Motor neuron (in vitro differentiated cells): ENCODE measurements around the gene OR10T2. TPM values are rescaled to one million over a fixed set of nuclear protein-coding genes. Genes with fewer than 3 reads are reported as not detected.
"Not testable (repeated sequence)": the region's sequence is repeated elsewhere in the genome, so short reads cannot be mapped to it uniquely, and the experiment has no call there.

ENCODE experiments used
- ATAC-seq, 8 experiments: fragments of 200-7000 bp; cut with Tn5 transposase; replicated peaks in 6 of 8; 2 replicates each; pipeline ENCODE4 v1.8.0; 2021; ENCODE audit warnings: mild to moderate bottlenecking in 8 of 8, moderate library complexity in 8 of 8
- H3K27ac ChIP-seq, 2 donors: fragments of 250-450 bp; sonication (Bioruptor Pico); 2 replicates each; pipeline ENCODE4 v1.9.0; 2021; ENCODE audit warnings: antibody characterized with exemption in 2 of 2, mild to moderate bottlenecking in 2 of 2, moderate library complexity in 1 of 2
- H3K4me1 ChIP-seq, 2 donors: fragments of 250-450 bp; sonication (Bioruptor Pico); replicated peaks in 1 of 2; 2 replicates each; pipeline ENCODE4 v1.6.1; 2021; ENCODE audit warnings: antibody characterized with exemption in 2 of 2, mild to moderate bottlenecking in 2 of 2, moderate library complexity in 1 of 2
- H3K4me3 ChIP-seq, 5 donors: fragments of 250-450 bp; sonication (Bioruptor Pico); 2 replicates each; pipeline ENCODE4 v1.9.0; 2021; ENCODE audit warnings: antibody characterized with exemption in 5 of 5, mild to moderate bottlenecking in 5 of 5, moderate library complexity in 4 of 5
- WGBS, 10 experiments: fragments of 450-650 bp; shearing (Covaris generic); methylation state at CpG; one replicate each; pipeline ENCODE4 v1.0.0; 2022; 5-methylcytosine and 5-hydroxymethylcytosine counted together
- in situ Hi-C, 9 experiments: fragments of 400-800 bp; cut with MboI; loops; one replicate each; pipeline ENCODE4 v1.15.0; 2021; ENCODE audit warnings: low sequenced_read_pairs in 9 of 9, low pct_unique_long_range_greater_than_20kb in 2 of 9; ENCODE audit not compliant: unreplicated experiment in 9 of 9
- total RNA-seq, 8 experiments: library from RNA; unstranded; fragments of 300-600 nt; gene quantifications; 2 replicates each; pipeline versions ENCODE4 v1.2.3 to v1.2.4, GENCODE V29; 2022

OR10T2 gene
- total RNA-seq: under 1 TPM in 3 of 8 experiments, not detected in 5; 0.23 to 0.43 (median 0.29) TPM

DNA sequence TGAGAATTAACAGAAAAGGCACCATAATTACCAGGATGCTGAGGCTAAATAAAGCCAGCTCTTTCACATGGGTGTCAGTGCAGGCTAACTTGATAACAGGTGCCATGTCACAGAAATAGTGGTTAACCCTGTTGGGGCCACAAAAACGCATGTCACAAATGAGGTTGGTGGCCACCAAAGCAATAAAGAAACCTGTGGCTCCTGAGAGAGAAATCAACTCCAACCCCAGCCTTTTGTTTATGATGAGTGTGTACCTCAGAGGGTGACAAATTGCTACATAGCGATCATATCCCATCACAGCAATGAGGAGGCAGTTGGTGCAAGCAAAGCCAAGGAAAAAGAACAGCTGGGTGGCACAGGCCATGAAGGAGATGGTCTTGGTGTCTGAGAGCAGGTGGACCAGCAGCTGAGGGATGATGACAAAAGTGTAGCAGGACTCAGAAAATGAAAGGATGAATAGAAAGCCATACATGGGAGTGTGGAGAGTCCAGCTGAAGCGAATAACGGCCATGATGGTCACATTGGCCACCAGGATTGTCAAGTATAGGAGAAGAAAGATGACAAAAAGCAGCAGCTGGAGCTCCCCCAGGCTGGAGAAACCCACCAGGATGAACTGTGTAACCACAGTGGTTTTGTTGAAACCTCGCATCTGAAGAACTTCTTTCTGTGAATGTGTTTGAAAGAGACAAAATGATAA lies at the start of gene OR10T2:
TSS of gene OR10T2 (minus strand) at position 649 of the 697 bp plus-strand sequence. CDS start at position 649, 0 bp downstream.
- Histone ChIP-seq H3K27ac (no peak within 1 kb of the TSS), H3K4me3 (no peak within 1 kb of the TSS), H3K4me1 (no peaks in the 10 kb centered on the region)
- WGBS, 10 experiments: 0 to 94% (median 85%) methylated on average over 1 to 5 of the region's 5 CpGs; no CpG with 5 or more reads in 1 of the 10 experiments
- in situ Hi-C loops: no loop called here
- no peak for ATAC-seq

GRCh38 chr1:158445376-158445775 lies 46.1 kb upstream of the OR10T2 start:
- H3K27ac ChIP-seq: no peak overlapping the region
- in situ Hi-C loops: no loop called here
- no peak overlapping the region for H3K4me3 ChIP-seq
- H3K4me1 ChIP-seq: no peaks in the 10 kb centered on the region
- no peak for ATAC-seq
- WGBS, 10 experiments: 0 to 90% (median 67%) methylated on average over 2 to 4 of the region's 4 CpGs; no CpG with 5 or more reads in 1 of the 10 experiments

DNA sequence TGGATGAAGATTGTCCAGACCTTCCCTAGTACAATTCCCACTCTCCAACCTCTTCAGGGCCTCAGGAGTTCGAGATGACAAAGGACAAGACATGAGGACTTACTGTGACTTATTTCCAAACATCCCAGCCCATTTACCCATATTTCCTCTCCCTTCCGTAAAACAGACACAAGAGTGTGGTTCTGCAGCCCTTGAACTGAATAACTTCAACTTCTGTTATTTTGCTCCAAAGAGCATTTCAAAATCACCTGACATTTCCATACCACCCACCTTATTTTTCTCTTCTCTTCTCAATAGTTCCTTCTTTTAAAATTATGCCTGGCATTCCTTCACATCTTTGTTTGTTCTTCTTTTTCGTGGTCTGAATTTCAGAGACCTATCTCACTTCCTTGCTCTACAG lies 35.5 kb upstream of the OR10T2 start:
- Histone ChIP-seq H3K27ac (no peak overlapping the region), H3K4me3 (no peak overlapping the region), H3K4me1 (no peaks in the 10 kb centered on the region)
- 0 to 90% (median 47%) methylated on average over 2 to 3 of the region's 3 CpGs for WGBS, 10 experiments
- in situ Hi-C loops: no loop called here
- no peak for ATAC-seq

DNA sequence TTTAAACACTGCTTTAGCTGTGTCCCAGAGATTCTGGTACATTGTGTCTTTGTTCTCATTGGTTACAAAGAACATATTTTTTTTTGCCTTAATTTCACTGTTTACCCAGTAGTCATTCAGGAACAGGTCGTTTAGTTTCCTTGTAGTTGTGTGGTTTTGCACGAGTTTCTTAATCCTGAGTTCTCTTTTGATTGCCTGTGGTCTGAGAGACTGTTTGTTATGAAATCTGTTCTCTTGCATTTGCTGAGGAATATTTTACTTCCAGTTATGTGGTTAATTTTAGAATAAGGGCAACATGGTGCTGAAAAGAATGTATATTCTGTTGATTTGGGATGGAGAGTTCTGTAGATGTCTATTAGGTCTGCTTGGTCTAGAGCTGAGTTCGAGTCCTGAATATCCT lies 30.9 kb upstream of the OR10T2 start:
- WGBS, 10 experiments: 0 to 100% (median 19%) methylated on average over 1 to 3 of the region's 3 CpGs; no CpG with 5 or more reads in 1 of the 10 experiments
- H3K4me3 ChIP-seq: not testable (repeated sequence)

DNA sequence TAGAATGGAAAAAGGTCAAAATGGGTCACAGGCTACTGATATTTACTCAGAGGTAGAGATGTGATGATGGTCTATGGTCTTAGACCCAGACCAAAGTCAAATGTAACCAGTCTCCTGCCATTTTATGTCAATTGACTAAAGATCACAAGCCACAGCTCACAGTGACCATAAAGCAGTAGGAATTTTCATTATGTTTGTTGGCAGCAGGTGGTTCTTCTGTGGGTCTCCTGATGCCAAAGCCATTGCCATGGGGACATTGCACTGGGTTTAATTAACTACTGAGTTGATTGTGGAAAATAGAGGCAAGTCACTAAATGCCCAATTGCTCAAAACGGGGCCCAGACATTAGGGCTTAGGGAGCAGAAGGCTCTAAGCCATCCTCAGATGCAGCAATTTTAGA lies 26.9 kb upstream of the OR10T2 start, which contains the start of gene OR10K2:
TSS of gene OR10K2 (minus strand) at position 101 of the 400 bp plus-strand sequence. CDS start 5,371 bp downstream, outside the sequence.
- 0 to 86% (median 60%) methylated on average over 1 of the region's 1 CpG; no CpG with 5 or more reads in 3 of the 10 experiments for WGBS, 10 experiments
- no peak for ATAC-seq
- Histone ChIP-seq H3K4me3 (no peak within 1 kb of the TSS), H3K4me1 (no peaks in the 10 kb centered on the region), H3K27ac (no peak within 1 kb of the TSS)
- in situ Hi-C loops: no loop called here

More for the DNA sequence above, 30.9 kb upstream of the OR10T2 start:
- H3K4me1 ChIP-seq, ATAC-seq, in situ Hi-C loops, H3K27ac ChIP-seq: not testable (repeated sequence)

DNA sequence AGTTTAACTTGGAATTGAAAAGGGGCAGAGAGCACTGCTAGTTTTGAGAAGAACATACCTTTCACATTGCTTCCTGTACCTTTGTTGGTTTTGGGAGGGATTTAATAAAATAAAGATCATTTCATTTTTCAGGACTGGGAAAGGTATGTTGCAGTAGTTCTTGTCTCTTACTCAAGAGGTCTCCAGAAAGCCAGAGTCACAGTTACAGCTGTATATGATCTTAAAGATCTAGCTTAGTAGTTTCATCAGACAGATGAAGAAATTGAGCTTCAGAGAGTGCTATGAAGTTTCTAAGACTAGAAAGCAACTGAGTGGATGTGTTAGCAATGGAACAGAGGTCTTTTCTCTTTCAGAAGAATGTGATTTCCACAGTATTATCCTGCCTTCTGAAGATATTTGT lies 25.8 kb upstream of the OR10T2 start:
- Histone ChIP-seq H3K4me1 (no peaks in the 10 kb centered on the region), H3K27ac (no peak overlapping the region), H3K4me3 (no peak overlapping the region)
- no peak for ATAC-seq
- in situ Hi-C loops: no loop called here

DNA sequence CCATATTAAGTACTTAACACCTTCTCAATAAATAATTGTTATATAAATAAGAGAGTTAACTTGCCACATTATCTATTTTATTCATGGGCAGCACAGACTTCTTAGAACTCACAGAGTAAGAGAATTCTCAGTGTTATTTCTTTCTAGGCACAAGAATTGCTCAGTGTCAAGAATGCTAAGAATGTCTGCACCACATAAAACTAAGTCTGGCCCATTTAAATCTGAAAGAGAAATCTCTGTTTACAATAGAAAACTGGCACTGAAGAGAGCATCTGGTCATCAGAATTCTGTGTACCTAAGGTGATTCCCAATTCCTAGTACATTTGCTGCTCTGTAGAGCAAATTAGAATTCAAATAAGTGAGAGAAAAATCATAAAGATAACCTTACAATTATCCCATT lies 22.9 kb upstream of the OR10T2 start:
- Histone ChIP-seq H3K4me1 (peaks cover 0 to 3% of the 10 kb centered on the region in 2 donors), H3K4me3 (no peak overlapping the region), H3K27ac (no peak overlapping the region)
- peak in 2 of 8 experiments; percentile 25 to 80 for ATAC-seq
- in situ Hi-C loops: no loop called here

GRCh38 chr1:158417586-158417985 lies 18.3 kb upstream of the OR10T2 start:
- H3K4me1 ChIP-seq: peaks cover 0 to 3% of the 10 kb centered on the region in 2 donors
- no peak overlapping the region for H3K27ac ChIP-seq
- in situ Hi-C loops: no loop called here
- ATAC-seq: no peak
- H3K4me3 ChIP-seq: no peak overlapping the region

- no peak overlapping the region for H3K4me3 ChIP-seq
- peaks cover 0 to 3% of the 10 kb centered on the region in 2 donors for H3K4me1 ChIP-seq
- in situ Hi-C loops: no loop called here
- no peak overlapping the region for H3K27ac ChIP-seq
- 6 to 100% (median 79%) methylated on average over 2 to 4 of the region's 4 CpGs for WGBS, 10 experiments
- ATAC-seq: no peak
These were observed 15.5 kb upstream of the OR10T2 start for GRCh38 chr1:158414651-158415345.

DNA sequence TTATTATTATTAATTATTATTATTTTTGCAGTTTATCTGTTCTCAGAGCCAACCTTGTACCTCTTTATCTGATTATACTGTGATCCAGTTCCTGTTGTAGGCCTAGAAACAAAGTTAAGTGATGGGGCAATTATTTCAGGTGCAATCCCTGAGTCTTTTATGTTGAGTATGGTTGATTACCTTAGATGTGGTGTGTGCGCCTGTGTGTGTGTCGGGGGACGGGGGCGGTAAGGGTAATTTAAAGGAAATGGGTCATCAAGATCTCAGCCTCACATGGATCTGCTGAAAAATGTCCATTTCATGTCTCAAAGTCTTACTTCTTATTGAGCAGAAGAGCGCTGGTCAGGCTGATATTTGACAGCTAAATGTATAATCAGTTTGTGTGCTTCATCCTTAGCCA lies 7.8 kb upstream of the OR10T2 start:
- ATAC-seq: no peak
- H3K4me1 ChIP-seq: no peaks in the 10 kb centered on the region
- in situ Hi-C loops: no loop called here
- H3K4me3 ChIP-seq: no peak overlapping the region
- 21 to 96% (median 74%) methylated on average over 3 to 5 of the region's 5 CpGs; no CpG with 5 or more reads in 3 of the 10 experiments for WGBS, 10 experiments
- no peak overlapping the region for H3K27ac ChIP-seq

- in situ Hi-C loops: no loop called here
- WGBS, 10 experiments: 0 to 100% (median 93%) methylated on average over 1 to 3 of the region's 3 CpGs; no CpG with 5 or more reads in 1 of the 10 experiments
- ATAC-seq: no peak
- H3K27ac ChIP-seq: no peak overlapping the region
- H3K4me1 ChIP-seq: no peaks in the 10 kb centered on the region
- H3K4me3 ChIP-seq: no peak overlapping the region
These were observed 1.6 kb upstream of the OR10T2 start for GRCh38 chr1:158400871-158401270.

- in situ Hi-C loops: no loop called here
- H3K27ac ChIP-seq: no peak overlapping the region
- H3K4me1 ChIP-seq: no peaks in the 10 kb centered on the region
- H3K4me3 ChIP-seq: no peak overlapping the region
- WGBS, 10 experiments: 0 to 100% (median 84%) methylated on average over 1 to 3 of the region's 3 CpGs; no CpG with 5 or more reads in 4 of the 10 experiments
- ATAC-seq: no peak
These were observed 2.6 kb downstream of the OR10T2 start for GRCh38 chr1:158396646-158397045.

DNA sequence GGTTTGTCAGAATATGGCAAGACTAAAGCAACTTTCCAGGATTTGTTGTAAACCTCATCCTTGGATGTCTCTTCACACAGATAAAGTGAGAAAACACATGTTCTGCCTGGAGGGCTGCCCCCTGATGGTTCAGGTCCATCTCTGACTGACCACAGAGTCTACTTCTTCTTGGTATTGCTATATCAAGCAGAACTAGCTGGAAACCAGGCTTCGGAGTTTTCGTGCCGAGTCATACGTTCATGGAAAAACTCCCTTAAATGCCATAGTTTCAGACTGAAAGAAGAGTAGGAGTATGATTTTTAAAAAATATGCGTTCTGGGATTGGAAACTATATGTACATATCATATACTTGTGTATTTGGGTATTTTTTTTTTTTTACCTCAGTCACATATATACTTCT lies 5.8 kb downstream of the OR10T2 start:
- Histone ChIP-seq H3K4me3 (no peak overlapping the region), H3K4me1 (no peaks in the 10 kb centered on the region), H3K27ac (no peak overlapping the region)
- 0 to 100% (median 79%) methylated on average over 1 to 5 of the region's 5 CpGs for WGBS, 10 experiments
- no peak for ATAC-seq
- in situ Hi-C loops: no loop called here

DNA sequence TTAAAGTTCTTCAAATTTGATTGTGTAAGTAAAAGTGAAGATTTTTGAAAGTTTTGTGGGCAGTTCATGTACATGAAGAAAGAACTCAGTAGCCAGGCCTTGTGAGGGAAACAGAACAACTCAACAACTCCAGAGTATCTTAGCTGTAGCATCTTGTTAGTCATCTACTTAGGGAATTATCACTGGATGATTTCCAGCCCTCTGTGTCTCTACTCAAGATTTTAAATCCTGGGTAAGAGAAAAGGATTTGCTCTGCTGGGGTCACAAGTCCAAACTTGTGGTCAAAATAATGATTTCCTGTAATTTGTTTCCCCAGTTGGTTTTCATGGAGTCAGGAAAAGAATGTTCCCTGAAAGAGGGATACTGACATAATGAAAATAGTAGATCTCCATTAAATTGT lies 8.2 kb downstream of the OR10T2 start:
- H3K4me1 ChIP-seq: no peaks in the 10 kb centered on the region
- in situ Hi-C loops: no loop called here
- H3K27ac ChIP-seq: no peak overlapping the region
- no peak for ATAC-seq
- no peak overlapping the region for H3K4me3 ChIP-seq
